SKM-1 (cell line): Measurements from ENCODE around the gene CTNNBL1.
A peak's percentile ranks its signal among the peaks of the same experiment; 100 is the strongest.
"Not testable (repeated sequence)": the region's sequence is repeated elsewhere in the genome, so short reads cannot be mapped to it uniquely, and the experiment has no call there.

Experiments used
- DNase-seq: peaks from one replicate; lab custom pipeline; 2025; ENCODE audit not compliant: unreplicated experiment; lab: John Stamatoyannopoulos, UW

The CTNNBL1 gene

DNA sequence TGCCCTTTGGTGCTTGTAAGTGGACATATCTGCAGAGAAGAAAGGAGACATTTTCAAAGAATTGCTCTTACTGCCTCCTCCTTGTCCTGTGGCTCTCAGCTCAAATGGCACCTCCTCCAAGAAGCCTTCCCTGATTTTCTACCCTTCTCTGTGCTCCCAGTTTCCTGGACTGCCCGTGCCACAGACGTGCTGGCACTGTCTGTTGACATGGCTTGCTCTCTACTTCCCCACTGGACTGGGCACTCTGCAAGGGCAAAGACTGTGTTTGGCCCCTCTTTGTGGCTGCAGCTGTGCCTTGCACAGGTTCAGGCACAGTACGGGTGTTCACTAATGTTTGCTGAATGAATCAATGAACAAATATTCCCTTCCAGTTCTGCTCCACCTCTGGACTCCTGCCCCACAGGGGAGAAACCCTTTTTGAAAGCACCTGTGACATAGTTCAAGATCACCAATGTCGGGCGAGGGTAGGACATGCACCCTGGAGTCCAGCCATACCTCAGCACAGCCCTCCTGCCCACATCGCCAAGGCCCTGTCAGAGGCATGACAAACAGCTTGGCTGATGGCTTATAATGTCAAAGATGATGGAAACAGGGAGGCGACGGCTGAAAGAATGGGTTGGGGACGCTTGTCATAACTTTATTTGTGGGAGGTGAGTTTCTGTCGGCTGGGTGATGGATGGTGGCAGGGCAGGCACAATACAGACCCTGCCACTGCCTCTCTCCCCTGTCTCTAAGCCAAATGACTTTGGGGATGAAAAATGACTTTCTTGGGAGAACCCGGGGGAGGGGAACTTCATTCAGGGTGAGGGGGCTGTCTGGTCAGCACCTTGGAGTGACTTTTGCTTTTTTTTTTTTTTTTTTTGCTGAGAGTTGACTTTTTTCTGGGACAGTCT, 15.6 kb upstream of the CTNNBL1 start:
- DNase-seq = no peak

DNA sequence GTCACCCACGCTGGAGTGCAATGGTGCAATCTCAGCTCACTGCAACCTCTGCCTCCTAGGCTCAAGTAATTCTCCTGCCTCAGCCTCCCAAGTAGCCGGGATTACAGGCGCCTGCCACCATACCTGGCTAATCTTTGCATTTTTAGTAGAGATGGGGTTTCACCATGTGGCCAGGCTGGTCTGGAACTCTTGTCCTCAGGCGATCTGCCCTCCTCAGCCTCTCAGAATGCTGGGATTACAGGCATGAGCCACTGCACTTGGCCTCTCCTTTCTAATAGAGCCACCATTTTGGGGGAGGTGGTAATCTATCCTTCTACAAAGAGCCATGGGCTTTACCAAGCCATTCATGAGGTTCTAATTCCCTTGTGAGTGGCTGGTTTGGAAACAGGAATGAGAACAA, 14.1 kb upstream of the CTNNBL1 start:
- DNase-seq = not testable (repeated sequence)

- DNase-seq = no peak
These were observed 13.4 kb upstream of the CTNNBL1 start for GRCh38 chr20:37680420-37680819.

- DNase-seq = no peak
These were observed 12.3 kb upstream of the CTNNBL1 start for GRCh38 chr20:37681384-37682112.

DNA sequence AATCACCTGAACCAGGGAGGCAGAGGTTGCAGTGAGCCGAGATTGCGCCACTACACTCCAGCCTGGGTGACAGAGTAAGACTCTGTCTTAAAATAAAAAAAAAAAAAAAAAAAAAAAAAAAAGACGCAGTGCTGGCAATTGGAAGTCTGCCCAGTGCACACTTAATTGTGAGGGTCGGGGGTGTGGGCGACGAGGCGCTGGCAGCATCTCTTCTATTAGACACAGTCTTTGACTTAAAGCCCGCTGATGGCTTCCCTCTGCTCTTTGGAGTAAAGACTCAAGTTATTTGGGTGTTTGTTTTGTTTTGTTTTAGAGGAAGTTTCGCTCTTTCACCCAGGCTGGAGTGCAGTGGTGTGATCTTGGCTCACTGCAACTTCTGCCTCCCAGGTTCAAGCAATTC, 10.7 kb upstream of the CTNNBL1 start:
- not testable (repeated sequence) for DNase-seq

DNA sequence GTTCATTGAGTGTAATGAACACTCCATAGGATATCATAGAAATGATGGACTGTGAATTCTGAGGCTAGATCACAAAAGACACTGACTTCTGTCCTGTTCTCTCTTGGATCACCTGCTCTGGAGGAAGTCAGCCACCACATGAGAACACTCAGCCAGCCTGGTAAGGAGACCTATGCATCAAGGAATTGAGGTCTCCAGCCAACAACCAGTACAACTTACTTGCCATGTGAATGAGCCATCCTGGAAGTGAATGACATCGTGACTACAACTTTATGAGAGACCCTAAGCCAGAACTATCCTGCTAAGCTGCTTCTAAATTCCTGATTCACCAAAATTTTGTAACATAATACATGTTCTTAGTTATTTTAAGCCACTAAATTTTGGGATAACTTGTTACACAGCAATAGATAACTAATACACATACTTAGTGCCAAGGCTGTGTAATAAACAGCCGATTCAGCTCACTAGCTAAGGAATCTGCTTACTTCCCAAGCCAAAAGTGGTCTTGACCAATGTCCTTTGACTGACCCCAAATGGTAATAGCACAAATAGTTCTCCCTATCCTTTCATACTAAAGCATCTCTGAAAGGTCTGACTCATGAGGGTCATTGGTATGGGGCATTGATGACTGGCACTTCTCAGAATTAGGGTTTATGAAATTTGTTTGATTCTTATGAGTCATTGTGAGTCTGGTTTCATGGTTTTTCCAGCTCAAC, 6.9 kb upstream of the CTNNBL1 start:
- no peak for DNase-seq

GRCh38 chr20:37687478-37687805, 6.4 kb upstream of the CTNNBL1 start:
- DNase-seq = no peak

DNA sequence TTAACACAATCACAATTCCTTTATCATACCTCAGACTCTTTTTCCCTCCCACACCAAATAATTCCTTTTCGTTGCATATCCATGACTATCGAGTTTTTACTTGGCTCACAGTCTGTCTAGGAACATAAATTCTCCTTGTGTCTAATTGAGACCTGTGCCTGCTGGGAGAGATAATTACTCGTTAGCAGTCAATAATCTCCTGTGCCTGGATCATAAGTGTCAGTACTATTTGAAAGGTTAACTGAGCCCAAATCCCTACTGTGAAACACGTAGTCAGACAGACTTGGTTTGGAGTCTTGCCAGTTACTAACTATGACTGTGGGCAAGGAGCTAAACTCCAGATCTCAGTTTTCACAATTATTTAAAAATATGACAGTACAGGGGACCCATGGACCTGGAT, 5.7 kb upstream of the CTNNBL1 start:
- DNase-seq = no peak

DNA sequence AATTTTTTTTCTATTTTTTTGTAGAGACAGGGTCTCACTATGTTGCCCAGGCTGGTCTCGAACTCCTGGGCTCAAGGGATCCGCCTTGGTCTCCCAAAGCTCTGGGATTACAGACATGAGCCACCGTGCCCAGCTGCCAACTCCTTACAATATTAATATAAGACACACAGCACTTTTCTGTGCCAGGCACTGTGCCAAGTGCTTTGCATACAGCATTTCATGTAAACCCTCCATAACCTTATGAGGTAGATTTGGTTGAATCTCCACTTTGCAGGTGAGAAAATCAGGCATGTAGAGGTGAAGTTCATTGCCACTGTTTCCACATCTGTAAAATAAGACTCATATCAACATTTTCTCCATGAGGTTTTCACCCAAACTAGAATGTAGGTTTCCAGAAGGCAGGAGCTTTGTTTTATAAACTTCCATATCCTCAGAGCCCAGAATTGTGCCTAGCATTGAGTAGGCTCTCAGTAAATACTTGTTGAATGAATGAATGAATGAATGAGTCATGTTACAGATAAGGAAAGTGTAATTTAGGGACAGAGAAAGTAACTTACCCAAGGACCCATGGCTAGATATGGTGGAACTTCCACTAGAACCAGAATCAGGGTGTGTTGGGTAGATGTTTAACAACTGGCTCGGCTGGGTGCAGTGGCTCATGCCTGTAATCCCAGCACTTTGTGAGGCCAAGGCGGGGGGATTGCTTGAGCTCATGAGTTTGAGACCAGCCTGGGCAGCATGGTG, 3.0 kb upstream of the CTNNBL1 start:
- DNase-seq = no peak

GRCh38 chr20:37692459-37693166, 1.2 kb upstream of the CTNNBL1 start:
- no peak for DNase-seq

GRCh38 chr20:37693242-37693634, 592 bp upstream of the CTNNBL1 start:
- DNase-seq = no peak

DNA sequence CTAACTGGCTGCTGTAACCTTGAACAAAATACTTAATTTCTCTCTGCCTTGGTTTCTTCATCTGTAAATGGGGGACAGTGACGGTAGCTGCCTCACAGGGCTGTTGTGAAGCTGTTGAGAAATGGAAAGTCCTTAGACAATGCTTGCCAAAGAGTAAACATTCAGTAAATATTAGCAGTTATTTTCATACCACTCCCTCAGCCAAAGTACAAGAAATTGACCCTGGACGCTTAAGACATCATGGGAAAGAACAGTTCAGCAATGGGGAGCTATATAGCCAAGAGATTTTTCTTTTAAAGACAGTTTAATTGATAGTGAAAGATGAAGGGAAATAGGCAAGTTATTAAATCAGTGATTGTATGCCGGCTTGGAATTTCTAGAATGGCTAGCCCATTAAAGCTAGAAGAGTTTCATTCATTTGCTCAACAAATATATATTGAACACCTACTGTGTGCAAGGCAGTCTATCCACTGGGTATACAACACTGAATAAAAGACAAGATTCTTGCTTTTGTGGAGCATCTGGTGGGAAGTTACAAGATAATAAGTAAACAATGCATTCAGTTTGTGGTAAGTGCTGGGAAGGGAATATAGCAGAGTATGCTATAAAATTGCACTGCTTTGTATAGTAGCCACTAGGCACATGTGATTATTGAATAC, 2.0 kb downstream of the CTNNBL1 start:
- DNase-seq = no peak

- peak; percentile 46 for DNase-seq
These were observed 3.5 kb downstream of the CTNNBL1 start for GRCh38 chr20:37697314-37697713.

DNA sequence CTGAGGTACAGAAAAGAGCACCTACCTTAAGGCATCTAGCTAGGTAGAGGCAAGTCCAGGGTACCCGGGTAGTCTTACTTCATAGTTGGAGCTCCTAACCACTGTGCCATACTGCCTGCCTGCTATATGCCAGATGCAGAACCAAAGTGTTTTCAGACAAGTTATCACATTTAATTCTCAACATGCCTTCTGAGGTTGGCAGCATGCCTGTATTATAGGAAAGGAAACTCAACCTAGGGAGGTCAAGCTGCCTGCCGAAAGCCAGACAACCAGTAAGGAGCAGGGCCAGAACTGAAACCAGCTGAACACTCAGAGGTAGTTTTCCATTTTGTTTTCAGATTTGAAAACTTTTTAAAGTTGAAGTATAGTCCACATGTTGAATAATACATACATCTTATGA, 5.4 kb downstream of the CTNNBL1 start:
- no peak for DNase-seq

- DNase-seq = no peak
These were observed 6.5 kb downstream of the CTNNBL1 start for GRCh38 chr20:37700301-37700700.

DNA sequence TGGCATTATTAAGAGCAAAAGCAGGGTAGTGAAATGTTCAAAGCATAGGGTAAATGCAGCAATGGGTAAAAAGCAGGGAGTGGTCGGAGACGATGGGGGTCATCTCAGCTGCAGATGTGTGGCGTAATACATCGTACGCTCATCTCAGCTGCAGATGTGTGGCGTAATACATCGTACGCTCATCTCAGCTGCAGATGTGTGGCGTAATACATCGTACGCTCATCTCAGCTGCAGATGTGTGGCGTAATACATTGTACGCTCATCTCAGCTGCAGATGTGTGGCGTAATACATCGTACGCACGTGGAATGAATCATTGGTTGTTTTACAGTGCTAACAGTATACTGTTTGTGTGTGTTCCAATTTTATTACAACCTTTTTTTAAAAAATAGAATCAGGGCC, 7.8 kb downstream of the CTNNBL1 start:
- not testable (repeated sequence) for DNase-seq

DNA sequence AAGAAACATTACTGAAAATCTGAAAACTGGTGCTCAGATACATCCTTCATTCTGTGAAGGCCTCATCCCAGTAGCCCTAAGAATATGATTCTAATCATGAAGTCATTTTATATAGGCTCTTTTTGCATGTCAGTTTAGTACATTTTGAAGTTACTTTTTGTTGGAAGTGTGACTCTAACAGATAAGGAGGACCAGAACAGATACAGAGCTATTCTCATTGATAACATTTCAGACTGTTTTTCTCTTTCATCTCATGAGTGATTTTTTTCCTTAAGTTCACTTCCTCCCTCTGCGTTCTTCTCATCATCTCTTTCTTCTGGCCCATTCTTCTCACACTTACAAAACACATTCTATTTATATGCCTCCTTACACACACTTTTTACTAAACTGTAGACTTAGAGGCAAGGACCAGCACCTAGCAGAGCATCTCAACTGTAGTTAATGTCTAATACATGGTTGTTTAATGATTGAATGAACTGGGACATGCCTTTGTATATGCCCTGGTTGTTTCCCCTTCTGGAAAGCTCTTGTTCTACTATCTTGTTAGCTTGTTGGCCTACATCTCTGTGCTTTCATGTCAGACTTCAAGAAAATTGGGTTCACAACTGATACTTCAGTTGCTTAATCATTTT, 8.7 kb downstream of the CTNNBL1 start:
- no peak for DNase-seq

DNA sequence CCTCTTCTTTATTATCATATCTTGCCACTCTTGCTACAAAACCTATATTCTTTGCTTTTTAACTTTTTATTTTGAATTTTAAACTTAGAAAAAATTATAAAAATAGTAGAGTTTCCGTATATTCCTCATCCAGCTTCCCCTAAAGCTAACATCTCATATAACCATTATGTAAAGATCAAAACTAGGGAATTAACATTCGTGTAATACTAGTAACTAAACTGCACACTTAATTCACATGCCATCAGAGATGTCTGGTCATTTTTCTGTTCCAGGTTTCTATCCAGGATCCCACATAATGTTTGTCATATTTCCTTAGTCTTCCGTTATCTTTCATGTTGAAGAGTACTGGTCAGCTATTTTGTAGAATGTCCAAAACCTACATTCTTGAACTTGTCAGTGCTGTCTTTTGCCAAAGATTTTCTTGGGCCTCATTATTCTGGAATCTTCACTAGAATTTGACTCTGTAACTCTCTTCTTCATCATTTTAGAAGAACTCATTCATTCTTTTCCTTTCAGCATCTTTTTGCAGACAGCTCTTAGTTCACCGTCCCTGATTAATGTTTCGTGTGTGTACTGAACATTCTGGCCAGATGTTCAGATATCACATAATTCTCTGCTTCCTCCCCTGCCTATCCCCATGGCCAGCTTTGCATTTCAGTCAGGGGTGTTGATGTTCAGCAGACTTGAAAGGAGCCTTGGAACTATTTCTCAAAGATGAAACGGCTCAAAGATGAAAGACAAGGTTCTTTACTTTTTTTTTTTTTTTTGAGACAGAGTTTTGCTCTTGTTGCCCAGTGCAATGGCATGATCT, 9.4 kb downstream of the CTNNBL1 start:
- DNase-seq = no peak

- DNase-seq = no peak
These were observed 11.1 kb downstream of the CTNNBL1 start for GRCh38 chr20:37704955-37705354.
